K562 (cell line): ENCODE measurements around the gene PARK7. TPM values are rescaled to one million over a fixed set of nuclear protein-coding genes. Genes with fewer than 3 reads are reported as not detected.

ENCODE experiments used
- ATAC-seq: fragments of 200-7000 bp; cut with Tn5 transposase; 3 replicates; pipeline ENCODE4 v1.9.1; 2020; ENCODE audit warnings: moderate library complexity
- BruUV-seq: library from RNA; stranded (reverse); fragments of 400-500 nt; replicated peaks from 2 replicates; lab custom pipeline; 2021; lab: Mats Ljungman, UMichigan
- CTCF ChIA-PET: fragments of 300-600 bp; formaldehyde crosslinking; extraction: SDS; loops from one replicate; lab custom pipeline; 2021; ENCODE audit warnings: low intra/inter-chr PET ratio; lab: Yijun Ruan, JAX
- POLR2A ChIA-PET: fragments of 300-600, 350-650 bp; sonication (Branson Sonifier 250); formaldehyde crosslinking; extraction: SDS; loops from one replicate; lab custom pipeline; 2021; ENCODE audit warnings: antibody characterized with exemption, inconsistent platforms; lab: Yijun Ruan, JAX
- DNase-seq, 4 experiments: peaks; one replicate each; pipeline versions ENCODE4 v3.0.0 to v3.0.0-alpha.2; 2011 to 2018; ENCODE audit warnings: low spot score in 3 of 4, mixed read lengths in 3 of 4; ENCODE audit errors: extremely low read depth in 1 of 4
- FAIRE-seq: peaks from 2 replicates; lab custom pipeline; 2011; peaks lifted over from hg19 to GRCh38; lab: Jason Lieb, UNC
- H2AFZ ChIP-seq: 2 replicates; pipeline ENCODE4 v1.6.0; 2011; ENCODE audit warnings: low read depth, low read length, control low read depth, inconsistent platforms
- H3K27ac ChIP-seq: fragments of 200-600 bp; 3 replicates; pipeline ENCODE4 v1.8.0; 2011; ENCODE audit warnings: low read depth, mild to moderate bottlenecking, control low read depth, inconsistent platforms, low read length, moderate library complexity, mixed read lengths; ENCODE audit errors: extremely low read depth
- H3K27me3 ChIP-seq, 2 experiments: fragments of 300-600 bp in 1 of 2; 2 replicates in 1 of 2; 3 replicates in 1 of 2; pipeline versions ENCODE4 v1.6.0 to v1.8.0; 2011; ENCODE audit warnings: inconsistent platforms in 2 of 2, low read length in 2 of 2, mild to moderate bottlenecking in 1 of 2, mixed read lengths in 1 of 2, moderate library complexity in 1 of 2; ENCODE audit not compliant: control insufficient read depth in 2 of 2, insufficient read depth in 2 of 2
- H3K36me3 ChIP-seq: fragments of 300-600 bp; 3 replicates; pipeline ENCODE4 v1.8.0; 2011; ENCODE audit warnings: mild to moderate bottlenecking, low read length, inconsistent platforms; ENCODE audit not compliant: control insufficient read depth, insufficient read depth
- H3K4me1 ChIP-seq, 2 experiments: fragments of 200-600 bp in 1 of 2; replicated peaks in 1 of 2; 2 replicates in 1 of 2; 3 replicates in 1 of 2; pipeline versions ENCODE4 v1.5.1 to v1.8.0; 2011; ENCODE audit warnings: inconsistent platforms in 2 of 2, low read length in 2 of 2, mild to moderate bottlenecking in 1 of 2, mixed read lengths in 1 of 2, moderate library complexity in 1 of 2; ENCODE audit not compliant: control insufficient read depth in 2 of 2, insufficient read depth in 2 of 2
- H3K4me2 ChIP-seq: 2 replicates; pipeline ENCODE4 v1.6.1; 2011; ENCODE audit warnings: low read length, control low read depth, inconsistent platforms, mixed read lengths; ENCODE audit not compliant: insufficient read depth
- H3K4me3 ChIP-seq: fragments of 200-600 bp; sonication (generic), shearing (Covaris generic); 2 replicates; pipeline ENCODE4 v1.5.1; 2016; ENCODE audit warnings: control low read depth, inconsistent platforms
- H3K79me2 ChIP-seq: fragments of 200-600 bp; 3 replicates; pipeline ENCODE4 v1.8.0; 2011; ENCODE audit warnings: low read length, inconsistent platforms; ENCODE audit not compliant: control insufficient read depth, insufficient read depth
- H3K9ac ChIP-seq, 2 experiments: 2 replicates each; pipeline versions ENCODE4 v1.6.0 to v1.6.1; 2011; ENCODE audit warnings: low read depth in 2 of 2, low read length in 2 of 2, control low read depth in 1 of 2, inconsistent platforms in 1 of 2, mild to moderate bottlenecking in 1 of 2, mixed read lengths in 1 of 2; ENCODE audit not compliant: insufficient read depth in 1 of 2
- H3K9me1 ChIP-seq: one replicate; pipeline ENCODE4 v1.6.0; 2011; ENCODE audit warnings: inconsistent platforms, mild to moderate bottlenecking, low read length, moderate library complexity; ENCODE audit not compliant: control insufficient read depth, insufficient read depth
- H3K9me3 ChIP-seq: replicated peaks from 2 replicates; pipeline ENCODE4 v1.5.1; 2011; ENCODE audit warnings: low read depth, low read length, inconsistent platforms; ENCODE audit not compliant: control insufficient read depth, insufficient read depth
- H4K20me1 ChIP-seq: replicated peaks from 2 replicates; pipeline ENCODE4 v1.6.1; 2011; ENCODE audit warnings: low read length, inconsistent platforms, mixed read lengths; ENCODE audit not compliant: control insufficient read depth, insufficient read depth
- ATF1 ChIP-seq, 2 experiments: fragments of 450-650 bp in 1 of 2; IDR thresholded peaks; 2 replicates each; pipeline ENCODE4 v1.6.1; 2016; ENCODE audit warnings: missing compliant biosample characterization in 1 of 2, missing genetic modification characterization in 1 of 2
- CBFA2T3 ChIP-seq: fragments of 450-650 bp; IDR thresholded peaks from 2 replicates; pipeline ENCODE4 v1.6.1; 2017
- CBX8 ChIP-seq: fragments of 200-600 bp; sonication (generic); IDR thresholded peaks from 2 replicates; pipeline ENCODE4 v1.6.1; 2012; ENCODE audit warnings: borderline replicate concordance, mixed run types, low read depth, mild to moderate bottlenecking, moderate library complexity, mixed read lengths, low read length, control low read depth, inconsistent platforms; ENCODE audit not compliant: poor library complexity, severe bottlenecking; ENCODE audit errors: extremely low read depth
- CC2D1A ChIP-seq: fragments of 450-650 bp; IDR thresholded peaks from 2 replicates; pipeline ENCODE4 v1.6.1; 2017; ENCODE audit warnings: mild to moderate bottlenecking
- KDM2B ChIP-seq: fragments of 250-450 bp; sonication (Bioruptor Pico); IDR thresholded peaks from 2 replicates; pipeline ENCODE4 v1.8.0; 2021; ENCODE audit warnings: mild to moderate bottlenecking, moderate library complexity
- LARP7 ChIP-seq: fragments of 450-650 bp; IDR thresholded peaks from 2 replicates; pipeline ENCODE4 v1.6.1; 2016
- TGIF2 ChIP-seq: sonication (generic); formaldehyde crosslinking; IDR thresholded peaks from 2 replicates; pipeline ENCODE4 v1.8.1; 2022; ENCODE audit warnings: mild to moderate bottlenecking, missing genetic modification reagents, moderate library complexity
- ZNF274 ChIP-seq: IDR thresholded peaks from 2 replicates; pipeline ENCODE4 v1.6.1; 2011; ENCODE audit warnings: low read depth, mild to moderate bottlenecking, low read length, moderate library complexity, borderline replicate concordance
- WGBS: fragments of 100-300 bp; shearing (Covaris generic); methylation state at CpG from one replicate; pipeline ENCODE4 v1.1.6; 2016; ENCODE audit warnings: low coverage, mixed read lengths; ENCODE audit not compliant: insufficient coverage; ENCODE audit errors: missing lambda C conversion rate; 5-methylcytosine and 5-hydroxymethylcytosine counted together
- in situ Hi-C: fragments of 300-500 bp; cut with MboI; formaldehyde crosslinking; loops from 4 replicates; pipeline ENCODE4 v1.15.0; 2018; ENCODE audit warnings: inconsistent platforms, mixed read lengths
- intact Hi-C: fragments of 100-400 bp; cut with micrococcal nuclease; formaldehyde crosslinking; loops from 2 replicates; pipeline ENCODE4 v1.14.2; 2022
- polyA plus RNA-seq, 8 experiments: library from polyadenylated mRNA; depleted of rRNA in 4 of 8; stranded (reverse) in 5 of 8; unstranded in 3 of 8; fragments of >200 nt; fragmentation: Nextera tagmentation in 2 of 8; fragmentation: Illumina TruSeq in 1 of 8; extraction: Ambion mirVana in 2 of 8; extraction: Trizol in 1 of 8; gene quantifications; 2 replicates each; pipeline versions ENCODE4 v1.2.1 to v1.2.3, GENCODE V29; 2011 to 2014; ENCODE audit warnings: inconsistent platforms in 1 of 8, missing spikeins in 1 of 8
- total RNA-seq, 7 experiments: library from RNA; depleted of rRNA in 6 of 7; stranded (reverse); fragments of >200 nt in 6 of 7; fragmentation: Illumina TruSeq in 2 of 7; extraction: Trizol in 2 of 7; gene quantifications; 2 replicates each; pipeline versions ENCODE4 v1.2.1 to v1.2.3, GENCODE V29; 2011 to 2021; ENCODE audit warnings: low replicate concordance in 1 of 7
- TF ChIP-seq, protein P1 (sequence below): fragments of 450-650 bp; IDR thresholded peaks from 2 replicates; pipeline ENCODE4 v1.6.1; 2017; ENCODE audit warnings: antibody characterized with exemption, mild to moderate bottlenecking
- TF ChIP-seq, protein P2 (sequence below): fragments of 250-450 bp; sonication (Bioruptor Pico); IDR thresholded peaks from 2 replicates; pipeline ENCODE4 v1.4.0; 2020; ENCODE audit warnings: borderline replicate concordance

PARK7 gene
- total and polyA plus RNA-seq, 9 of the 15 experiments (the other 6 are each of a cell fraction or from before 2014, with no cell fraction given) = 374 to 1,298 (median 484) TPM

DNA sequence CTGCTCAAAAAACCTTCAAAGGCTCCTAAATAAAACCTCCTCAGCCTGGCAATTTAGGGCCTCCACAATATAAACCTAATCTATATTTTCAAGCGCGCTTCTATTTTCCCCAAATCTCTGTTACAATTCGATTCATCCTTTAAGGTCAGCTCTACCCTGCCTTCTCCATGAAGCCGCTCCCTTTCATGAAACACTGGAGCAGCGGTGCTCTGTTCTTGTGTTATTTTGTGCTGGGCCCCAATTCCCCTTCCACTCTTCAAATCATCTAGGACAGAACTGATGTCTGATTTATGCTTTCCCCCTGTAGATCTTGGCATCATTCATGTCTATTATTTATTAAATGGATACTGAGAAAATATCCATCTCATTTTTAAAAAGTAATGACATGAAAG is 57.7 kb downstream of the PARK7 start:
- H2AFZ ChIP-seq = no peak overlapping the region
- DNase-seq = no peak
- CTCF ChIA-PET = no interaction called here
- TF ChIP-seq ZNF274 = no peak
- peak; percentile 45 for TF ChIP-seq CBX8
- TF ChIP-seq CBFA2T3 = no peak
- no peaks in the 10 kb centered on the region for H3K36me3 ChIP-seq
- no peak overlapping the region for H3K4me2 ChIP-seq
- peaks cover 0 to 7% of the 10 kb centered on the region in 2 experiments; a peak in 1 of 5 replicates for H3K4me1 ChIP-seq
- peaks cover 15 to 20% of the 10 kb centered on the region in 2 experiments for H3K27me3 ChIP-seq
- POLR2A ChIA-PET = interaction anchor here (0.7 kb wide), 1 partner anchor 288 kb away, joined by 5 read pairs; no protein-coding TSS in a partner anchor
- in situ Hi-C loops = loop anchor here (5.0 to 10.0 kb wide), 2 partner anchors 293 to 354 kb away; no protein-coding TSS in a partner anchor
- no peaks in the 10 kb centered on the region for H3K9me1 ChIP-seq
- intact Hi-C loops = loop anchor here (5.0 kb wide), 1 partner anchor 352 kb away; no protein-coding TSS in a partner anchor
- no peak for FAIRE-seq
- WGBS = 29% methylated on average over 5 of the region's 5 CpGs
- no TSS peak for BruUV-seq
- no peak overlapping the region for H3K27ac ChIP-seq
- H4K20me1 ChIP-seq = no peaks in the 10 kb centered on the region; the same call in 1 of the 2 replicates
- no peak overlapping the region for H3K4me3 ChIP-seq
- no peak for ATAC-seq
- no peak overlapping the region for H3K9ac ChIP-seq
- no peaks in the 10 kb centered on the region for H3K9me3 ChIP-seq
- H3K79me2 ChIP-seq = no peaks in the 10 kb centered on the region

DNA sequence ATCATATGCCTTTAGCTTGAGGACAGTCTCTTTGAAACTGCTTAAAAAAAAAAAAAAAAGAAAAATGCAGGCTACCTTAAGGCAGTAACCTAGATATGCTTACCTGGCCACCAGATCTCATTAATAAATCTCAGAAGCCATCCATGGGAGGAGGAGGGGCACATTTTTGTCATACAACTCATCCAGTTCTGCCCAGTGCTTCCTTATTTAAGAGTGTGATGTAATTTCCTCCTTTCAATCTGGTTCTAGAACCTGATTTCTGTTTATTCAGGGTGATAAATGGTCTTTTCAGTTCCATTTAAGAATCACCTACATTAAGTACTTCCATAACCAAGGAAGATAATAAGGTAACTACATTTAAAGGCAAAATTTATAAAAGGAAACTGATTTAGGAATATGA is 58.5 kb downstream of the PARK7 start:
- FAIRE-seq (no peak), DNase-seq (no peak), ATAC-seq (no peak)
- in situ Hi-C loops (no loop called here), intact Hi-C loops (no loop called here)
- Histone ChIP-seq H3K79me2 (no peaks in the 10 kb centered on the region), H3K9me1 (no peaks in the 10 kb centered on the region), H2AFZ (no peak overlapping the region), H3K27ac (no peak overlapping the region), H3K36me3 (no peaks in the 10 kb centered on the region), H3K9ac (no peak overlapping the region), H4K20me1 (no peaks in the 10 kb centered on the region; the same call in 1 of the 2 replicates), H3K4me1 (no peaks in the 10 kb centered on the region), H3K27me3 (peaks cover 17 to 27% of the 10 kb centered on the region in 2 experiments), H3K4me2 (no peak overlapping the region), H3K4me3 (no peak overlapping the region), H3K9me3 (no peaks in the 10 kb centered on the region)
- ChIA-PET CTCF (no interaction called here), POLR2A (interaction anchor here (0.9 kb wide), 1 partner anchor 253 kb away, joined by 3 read pairs; no protein-coding TSS in a partner anchor)
- BruUV-seq = no TSS peak
- TF ChIP-seq, protein P1, sequence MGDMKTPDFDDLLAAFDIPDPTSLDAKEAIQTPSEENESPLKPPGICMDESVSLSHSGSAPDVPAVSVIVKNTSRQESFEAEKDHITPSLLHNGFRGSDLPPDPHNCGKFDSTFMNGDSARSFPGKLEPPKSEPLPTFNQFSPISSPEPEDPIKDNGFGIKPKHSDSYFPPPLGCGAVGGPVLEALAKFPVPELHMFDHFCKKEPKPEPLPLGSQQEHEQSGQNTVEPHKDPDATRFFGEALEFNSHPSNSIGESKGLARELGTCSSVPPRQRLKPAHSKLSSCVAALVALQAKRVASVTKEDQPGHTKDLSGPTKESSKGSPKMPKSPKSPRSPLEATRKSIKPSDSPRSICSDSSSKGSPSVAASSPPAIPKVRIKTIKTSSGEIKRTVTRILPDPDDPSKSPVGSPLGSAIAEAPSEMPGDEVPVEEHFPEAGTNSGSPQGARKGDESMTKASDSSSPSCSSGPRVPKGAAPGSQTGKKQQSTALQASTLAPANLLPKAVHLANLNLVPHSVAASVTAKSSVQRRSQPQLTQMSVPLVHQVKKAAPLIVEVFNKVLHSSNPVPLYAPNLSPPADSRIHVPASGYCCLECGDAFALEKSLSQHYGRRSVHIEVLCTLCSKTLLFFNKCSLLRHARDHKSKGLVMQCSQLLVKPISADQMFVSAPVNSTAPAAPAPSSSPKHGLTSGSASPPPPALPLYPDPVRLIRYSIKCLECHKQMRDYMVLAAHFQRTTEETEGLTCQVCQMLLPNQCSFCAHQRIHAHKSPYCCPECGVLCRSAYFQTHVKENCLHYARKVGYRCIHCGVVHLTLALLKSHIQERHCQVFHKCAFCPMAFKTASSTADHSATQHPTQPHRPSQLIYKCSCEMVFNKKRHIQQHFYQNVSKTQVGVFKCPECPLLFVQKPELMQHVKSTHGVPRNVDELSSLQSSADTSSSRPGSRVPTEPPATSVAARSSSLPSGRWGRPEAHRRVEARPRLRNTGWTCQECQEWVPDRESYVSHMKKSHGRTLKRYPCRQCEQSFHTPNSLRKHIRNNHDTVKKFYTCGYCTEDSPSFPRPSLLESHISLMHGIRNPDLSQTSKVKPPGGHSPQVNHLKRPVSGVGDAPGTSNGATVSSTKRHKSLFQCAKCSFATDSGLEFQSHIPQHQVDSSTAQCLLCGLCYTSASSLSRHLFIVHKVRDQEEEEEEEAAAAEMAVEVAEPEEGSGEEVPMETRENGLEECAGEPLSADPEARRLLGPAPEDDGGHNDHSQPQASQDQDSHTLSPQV = no peak
- TF ChIP-seq LARP7 = no peak
- TF ChIP-seq CC2D1A = no peak
- no peak for TF ChIP-seq TGIF2 (CRISPR knock-in tag)
- no peak for TF ChIP-seq ATF1 (CRISPR knock-in tag; IDR thresholded peaks at IDR 0.05)
- TF ChIP-seq ATF1 (tag; IDR thresholded peaks at IDR 0.05) = no peak
- TF ChIP-seq KDM2B (CRISPR knock-in tag) = no peak
- TF ChIP-seq, protein P2, sequence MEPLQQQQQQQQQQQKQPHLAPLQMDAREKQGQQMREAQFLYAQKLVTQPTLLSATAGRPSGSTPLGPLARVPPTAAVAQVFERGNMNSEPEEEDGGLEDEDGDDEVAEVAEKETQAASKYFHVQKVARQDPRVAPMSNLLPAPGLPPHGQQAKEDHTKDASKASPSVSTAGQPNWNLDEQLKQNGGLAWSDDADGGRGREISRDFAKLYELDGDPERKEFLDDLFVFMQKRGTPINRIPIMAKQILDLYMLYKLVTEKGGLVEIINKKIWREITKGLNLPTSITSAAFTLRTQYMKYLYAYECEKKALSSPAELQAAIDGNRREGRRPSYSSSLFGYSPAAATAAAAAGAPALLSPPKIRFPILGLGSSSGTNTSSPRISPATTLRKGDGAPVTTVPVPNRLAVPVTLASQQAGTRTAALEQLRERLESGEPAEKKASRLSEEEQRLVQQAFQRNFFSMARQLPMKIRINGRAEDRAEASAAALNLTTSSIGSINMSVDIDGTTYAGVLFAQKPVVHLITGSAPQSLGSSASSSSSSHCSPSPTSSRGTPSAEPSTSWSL (CRISPR knock-in tag) = no peak
